GM18499 (cell line): Measurements from ENCODE around the gene B3GALNT1.

Experiments
- ATAC-seq: cut with Tn5 transposase; IDR thresholded peaks from one replicate; pipeline ENCODE4 v1.9.1; 2021; ENCODE audit warnings: moderate number of reproducible peaks; ENCODE audit not compliant: insufficient read depth, unreplicated experiment

The B3GALNT1 gene

DNA sequence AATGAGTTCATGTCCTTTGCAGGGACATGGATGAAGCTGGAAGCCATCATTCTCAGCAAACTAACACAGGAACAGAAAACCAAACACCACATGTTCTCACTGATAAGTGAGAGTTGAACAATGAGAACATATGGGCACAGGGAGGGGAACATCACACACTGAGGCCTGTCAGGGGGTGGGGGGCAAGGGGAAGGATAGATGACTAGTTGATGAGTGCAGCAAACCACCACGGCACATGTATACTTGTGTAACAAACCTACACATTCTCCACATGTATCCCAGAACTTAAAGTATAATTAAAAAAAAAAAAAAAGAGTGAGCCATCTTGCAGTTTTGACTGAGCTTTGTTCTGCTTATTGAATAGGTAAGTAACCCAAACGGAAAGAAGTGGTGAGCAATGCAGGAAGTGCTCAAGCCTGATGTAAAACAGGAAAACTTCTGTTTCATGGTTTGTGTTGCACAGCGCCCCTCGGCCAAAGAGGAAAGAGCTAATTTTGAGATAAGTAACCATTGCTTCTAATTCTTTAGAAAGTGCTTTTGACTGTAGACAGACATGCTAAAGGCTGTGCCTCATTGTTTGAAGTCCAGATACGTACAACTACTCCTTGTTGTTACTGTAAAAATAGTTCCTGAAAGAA, 70.1 kb downstream of the B3GALNT1 start:
- peak; percentile 89 for ATAC-seq
